ENCODE data around the gene GALNT2. TPM values are rescaled to one million over a fixed set of nuclear protein-coding genes. Genes with fewer than 3 reads are reported as not detected.

Gene GALNT2
- total RNA-seq, 2 experiments from 2014 or later = 59.8 to 62.4 TPM

DNA sequence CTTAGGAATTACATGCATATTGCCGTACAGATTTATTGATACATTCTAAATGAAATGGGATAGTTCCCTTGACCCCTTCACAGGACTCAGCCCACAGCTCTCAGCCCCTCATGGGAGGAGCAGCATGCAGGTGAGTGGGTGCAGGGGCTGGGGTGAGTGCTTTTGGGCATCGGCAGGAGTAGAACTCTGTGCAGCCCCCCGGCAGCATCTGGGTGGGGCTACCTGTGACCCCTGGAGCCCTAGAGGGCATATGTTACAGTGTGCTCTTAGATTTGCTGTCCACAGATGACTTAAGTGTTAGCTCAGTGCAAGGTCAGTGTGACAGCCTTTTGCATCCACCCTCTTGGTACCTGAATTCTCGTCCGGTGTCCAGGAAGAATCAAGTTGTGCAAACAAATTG is 120.3 kb downstream of the GALNT2 start:
- Mint-ChIP-seq H3K4me3 (no peak overlapping the region), H3K4me1 (ENCODE audit: low read depth) (peaks cover 40% of the 10 kb centered on the region), H3K27me3 (ENCODE audit: low read depth) (no peaks in the 10 kb centered on the region), H3K36me3 (ENCODE audit: low read depth) (peaks cover 36% of the 10 kb centered on the region), H3K27ac (no peak overlapping the region), H3K9me3 (peaks cover 2% of the 10 kb centered on the region)
- intact Hi-C loops (cut with micrococcal nuclease) = no loop called here
- no peak for DNase-seq
- CTCF ChIA-PET = no interaction called here

- no peak overlapping the region for H3K4me3 Mint-ChIP-seq
- CTCF ChIA-PET = no interaction called here
- peaks cover 2% of the 10 kb centered on the region for H3K9me3 Mint-ChIP-seq
- peaks cover 28% of the 10 kb centered on the region for H3K36me3 Mint-ChIP-seq (ENCODE audit: low read depth)
- H3K4me1 Mint-ChIP-seq (ENCODE audit: low read depth) = peaks cover 37% of the 10 kb centered on the region
- no peak overlapping the region for H3K27ac Mint-ChIP-seq
- no peaks in the 10 kb centered on the region for H3K27me3 Mint-ChIP-seq (ENCODE audit: low read depth)
- intact Hi-C loops (cut with micrococcal nuclease) = no loop called here
- no peak for DNase-seq
Observed at GRCh38 chr1:230188826-230189225, 121.8 kb downstream of the GALNT2 start.

DNA sequence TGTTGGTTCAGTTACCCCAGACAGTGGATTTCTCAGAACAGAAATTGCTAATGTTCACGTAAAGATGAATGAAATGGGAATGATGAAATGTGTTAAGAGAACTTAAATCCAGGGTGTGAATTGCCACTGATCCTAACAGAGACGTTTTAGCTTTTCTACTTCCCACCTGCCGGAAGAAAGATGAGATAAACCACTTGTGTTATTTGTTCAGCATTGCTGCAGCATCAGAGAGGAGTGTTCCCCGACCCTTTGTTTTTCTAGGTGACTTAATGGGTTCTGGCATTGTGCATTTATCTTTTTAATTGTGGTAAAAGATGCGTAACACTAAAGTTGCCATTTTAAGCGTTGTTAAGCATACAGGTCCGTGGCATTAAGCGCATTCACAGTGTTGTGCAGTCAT is 122.3 kb downstream of the GALNT2 start:
- H3K27ac Mint-ChIP-seq = no peak overlapping the region
- no peaks in the 10 kb centered on the region for H3K27me3 Mint-ChIP-seq (ENCODE audit: low read depth)
- H3K4me3 Mint-ChIP-seq = no peak overlapping the region
- H3K9me3 Mint-ChIP-seq = peaks cover 2% of the 10 kb centered on the region
- peaks cover 24% of the 10 kb centered on the region for H3K36me3 Mint-ChIP-seq (ENCODE audit: low read depth)
- no peak for DNase-seq
- intact Hi-C loops (cut with micrococcal nuclease) = no loop called here
- peaks cover 37% of the 10 kb centered on the region for H3K4me1 Mint-ChIP-seq (ENCODE audit: low read depth)
- CTCF ChIA-PET = no interaction called here

GRCh38 chr1:230189824-230190223 is 122.8 kb downstream of the GALNT2 start:
- intact Hi-C loops (cut with micrococcal nuclease) = no loop called here
- no peaks in the 10 kb centered on the region for H3K27me3 Mint-ChIP-seq (ENCODE audit: low read depth)

DNA sequence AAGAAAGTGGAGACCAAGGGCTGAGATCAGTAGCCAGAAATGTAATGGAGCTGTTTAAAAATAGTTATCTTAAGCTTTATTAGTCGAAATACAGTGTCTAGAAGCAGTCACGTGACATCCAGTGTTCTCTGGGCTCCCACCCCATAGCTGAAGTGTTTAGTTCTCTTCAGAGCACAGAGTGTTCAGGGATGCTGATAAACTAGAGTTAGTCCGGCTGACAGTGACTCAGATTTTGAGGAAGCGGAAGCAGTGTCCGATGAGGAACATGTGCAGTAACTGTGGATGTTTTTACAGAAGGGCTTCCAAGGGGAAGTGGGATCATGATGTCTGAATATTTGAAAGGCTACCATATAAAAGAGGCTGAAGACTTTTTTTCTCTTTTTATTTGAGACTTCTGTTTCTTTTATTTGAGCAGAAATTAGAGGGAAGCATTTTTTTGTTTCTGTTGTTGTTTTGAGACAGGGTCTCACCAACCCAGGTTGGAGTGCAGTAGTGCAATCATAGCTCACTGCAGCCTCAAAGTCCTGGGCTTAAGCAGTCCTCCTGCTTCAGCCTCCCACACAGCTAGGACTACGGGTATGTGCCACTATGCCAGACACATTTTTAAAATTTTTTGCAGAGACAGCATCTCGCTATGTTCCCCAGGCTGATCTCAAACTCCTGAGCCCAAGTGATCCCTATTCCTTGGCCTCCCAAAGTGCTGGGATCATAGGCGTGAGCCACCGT is 124.2 kb downstream of the GALNT2 start:
- CTCF ChIA-PET = interaction anchor here (0.6 kb wide), 1 partner anchor 64 kb away, joined by 5 read pairs; no protein-coding TSS in a partner anchor
- Mint-ChIP-seq H3K4me1 (ENCODE audit: low read depth) (peaks cover 18% of the 10 kb centered on the region), H3K9me3 (no peaks in the 10 kb centered on the region), H3K36me3 (ENCODE audit: low read depth) (peaks cover 13% of the 10 kb centered on the region), H3K4me3 (no peak overlapping the region), H3K27me3 (ENCODE audit: low read depth) (no peaks in the 10 kb centered on the region), H3K27ac (no peak overlapping the region)
- no peak for DNase-seq
- intact Hi-C loops (cut with micrococcal nuclease) = no loop called here

More at GRCh38 chr1:230189824-230190223, 122.8 kb downstream of the GALNT2 start:
- H3K4me1 Mint-ChIP-seq (ENCODE audit: low read depth) = peaks cover 32% of the 10 kb centered on the region
- no peak overlapping the region for H3K27ac Mint-ChIP-seq
- peaks cover 20% of the 10 kb centered on the region for H3K36me3 Mint-ChIP-seq (ENCODE audit: low read depth)
- no peak overlapping the region for H3K4me3 Mint-ChIP-seq
- no peaks in the 10 kb centered on the region for H3K9me3 Mint-ChIP-seq
- CTCF ChIA-PET = no interaction called here
- DNase-seq = no peak

DNA sequence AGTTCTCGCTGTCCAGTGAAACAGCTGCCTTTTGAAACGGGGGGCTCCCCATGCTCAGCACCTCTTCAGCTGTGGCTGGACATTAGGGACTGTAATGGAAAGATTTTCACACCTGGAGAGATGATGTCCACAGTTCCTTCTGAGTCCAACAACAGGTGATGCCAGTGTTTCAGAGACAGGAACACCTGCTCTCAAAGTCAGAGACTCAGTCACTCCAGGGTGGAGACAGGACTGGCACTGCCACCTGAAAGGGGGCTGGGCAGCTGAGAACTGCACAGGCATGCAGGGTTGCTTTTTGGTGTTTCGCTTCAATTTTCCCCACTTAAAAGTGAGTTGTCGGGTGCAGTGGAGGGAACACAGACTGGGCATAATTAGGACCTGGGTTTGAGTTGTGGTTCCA is 124.8 kb downstream of the GALNT2 start:
- Mint-ChIP-seq H3K4me1 (ENCODE audit: low read depth) (peaks cover 12% of the 10 kb centered on the region), H3K27me3 (ENCODE audit: low read depth) (no peaks in the 10 kb centered on the region), H3K9me3 (no peaks in the 10 kb centered on the region), H3K4me3 (no peak overlapping the region), H3K36me3 (ENCODE audit: low read depth) (peaks cover 13% of the 10 kb centered on the region), H3K27ac (no peak overlapping the region)
- CTCF ChIA-PET = no interaction called here
- DNase-seq = no peak
- intact Hi-C loops (cut with micrococcal nuclease) = no loop called here

DNA sequence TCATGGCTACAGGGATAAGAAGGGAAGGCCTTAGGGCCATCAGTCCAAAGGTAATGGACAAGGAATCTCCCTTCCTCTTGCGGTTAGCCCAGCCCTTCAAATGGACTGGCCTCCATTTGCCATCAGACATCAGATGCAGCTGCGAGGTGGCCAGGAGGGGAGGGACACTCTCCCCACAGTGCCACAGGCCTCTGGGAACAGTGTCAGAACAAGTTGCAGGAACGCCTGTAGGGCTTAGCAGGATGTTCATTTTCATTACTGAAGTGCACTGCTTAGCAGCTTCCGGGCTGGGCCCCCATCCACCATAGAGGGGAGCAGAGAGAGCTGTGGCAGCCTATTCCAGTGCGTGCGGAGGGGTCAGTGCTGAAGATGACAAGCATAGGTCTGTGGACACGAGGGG is 127.5 kb downstream of the GALNT2 start:
- intact Hi-C loops (cut with micrococcal nuclease) = no loop called here
- no peak for DNase-seq
- CTCF ChIA-PET = no interaction called here
- no peak overlapping the region for H3K27ac Mint-ChIP-seq
- H3K36me3 Mint-ChIP-seq (ENCODE audit: low read depth) = peaks cover 10% of the 10 kb centered on the region
- H3K4me1 Mint-ChIP-seq (ENCODE audit: low read depth) = peaks cover 5% of the 10 kb centered on the region
- no peaks in the 10 kb centered on the region for H3K9me3 Mint-ChIP-seq
- H3K4me3 Mint-ChIP-seq = no peak overlapping the region
- no peaks in the 10 kb centered on the region for H3K27me3 Mint-ChIP-seq (ENCODE audit: low read depth)

GRCh38 chr1:230195199-230195598 is 128.2 kb downstream of the GALNT2 start:
- no peak for DNase-seq
- Mint-ChIP-seq H3K4me3 (no peak overlapping the region), H3K27me3 (ENCODE audit: low read depth) (no peaks in the 10 kb centered on the region), H3K36me3 (ENCODE audit: low read depth) (peaks cover 8% of the 10 kb centered on the region), H3K27ac (no peak overlapping the region), H3K9me3 (no peaks in the 10 kb centered on the region), H3K4me1 (ENCODE audit: low read depth) (peaks cover 3% of the 10 kb centered on the region)
- CTCF ChIA-PET = no interaction called here
- intact Hi-C loops (cut with micrococcal nuclease) = no loop called here

DNA sequence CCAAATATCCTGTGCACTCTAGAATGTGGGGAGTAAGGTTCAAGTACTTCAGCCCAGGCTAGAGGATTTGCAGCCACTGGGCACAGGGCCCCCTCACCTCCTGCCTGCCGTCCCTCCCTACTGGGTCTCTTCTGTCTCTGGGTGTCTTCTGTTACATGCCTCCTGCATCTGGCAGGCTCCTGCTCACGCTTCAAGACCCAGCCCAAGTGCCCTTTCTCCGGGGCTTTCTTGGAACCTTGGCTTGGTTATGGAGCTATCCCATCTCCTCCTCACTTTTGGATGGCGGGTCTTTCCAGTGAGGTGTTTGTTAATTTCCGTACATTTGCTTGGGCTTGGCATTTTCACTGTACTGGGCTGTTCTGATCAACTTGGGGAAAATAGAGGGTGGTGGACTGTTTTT is 129.0 kb downstream of the GALNT2 start:
- intact Hi-C loops (cut with micrococcal nuclease) = no loop called here
- H3K4me3 Mint-ChIP-seq = no peak overlapping the region
- no peaks in the 10 kb centered on the region for H3K9me3 Mint-ChIP-seq
- H3K36me3 Mint-ChIP-seq (ENCODE audit: low read depth) = peaks cover 14% of the 10 kb centered on the region
- H3K4me1 Mint-ChIP-seq (ENCODE audit: low read depth) = peaks cover 3% of the 10 kb centered on the region
- no peaks in the 10 kb centered on the region for H3K27me3 Mint-ChIP-seq (ENCODE audit: low read depth)
- DNase-seq = no peak
- H3K27ac Mint-ChIP-seq = no peak overlapping the region
- CTCF ChIA-PET = no interaction called here

- H3K9me3 Mint-ChIP-seq = no peaks in the 10 kb centered on the region
- H3K4me1 Mint-ChIP-seq (ENCODE audit: low read depth) = peaks cover 3% of the 10 kb centered on the region
- intact Hi-C loops (cut with micrococcal nuclease) = no loop called here
- no peaks in the 10 kb centered on the region for H3K27me3 Mint-ChIP-seq (ENCODE audit: low read depth)
- peaks cover 19% of the 10 kb centered on the region for H3K36me3 Mint-ChIP-seq (ENCODE audit: low read depth)
- H3K4me3 Mint-ChIP-seq = no peak overlapping the region
- DNase-seq = no peak
- no peak overlapping the region for H3K27ac Mint-ChIP-seq
- CTCF ChIA-PET = no interaction called here
Observed at GRCh38 chr1:230197644-230198567, 130.9 kb downstream of the GALNT2 start.

GRCh38 chr1:230199034-230199433 is 132.0 kb downstream of the GALNT2 start:
- no peak overlapping the region for H3K27ac Mint-ChIP-seq
- intact Hi-C loops (cut with micrococcal nuclease) = no loop called here
- H3K4me3 Mint-ChIP-seq = no peak overlapping the region
- peaks cover 27% of the 10 kb centered on the region for H3K36me3 Mint-ChIP-seq (ENCODE audit: low read depth)
- no peaks in the 10 kb centered on the region for H3K9me3 Mint-ChIP-seq
- DNase-seq = no peak
- CTCF ChIA-PET = interaction anchor here (1.5 kb wide), 1 partner anchor 538 kb away, joined by 4 read pairs; no protein-coding TSS in a partner anchor
- no peaks in the 10 kb centered on the region for H3K27me3 Mint-ChIP-seq (ENCODE audit: low read depth)
- H3K4me1 Mint-ChIP-seq (ENCODE audit: low read depth) = peaks cover 3% of the 10 kb centered on the region

- H3K9me3 Mint-ChIP-seq = no peaks in the 10 kb centered on the region
- CTCF ChIA-PET = interaction anchor here (1.5 kb wide), 1 partner anchor 538 kb away, joined by 4 read pairs; no protein-coding TSS in a partner anchor
- intact Hi-C loops (cut with micrococcal nuclease) = no loop called here
Observed at GRCh38 chr1:230199554-230199953, 132.5 kb downstream of the GALNT2 start.

More at GRCh38 chr1:230199554-230199953, 132.5 kb downstream of the GALNT2 start:
- peaks cover 3% of the 10 kb centered on the region for H3K4me1 Mint-ChIP-seq (ENCODE audit: low read depth)
- DNase-seq = no peak
- no peaks in the 10 kb centered on the region for H3K27me3 Mint-ChIP-seq (ENCODE audit: low read depth)
- H3K4me3 Mint-ChIP-seq = no peak overlapping the region
- H3K36me3 Mint-ChIP-seq (ENCODE audit: low read depth) = peaks cover 30% of the 10 kb centered on the region
- H3K27ac Mint-ChIP-seq = no peak overlapping the region
